HG03135 (cell line): ENCODE measurements around the gene TP73.

Source experiments
- ATAC-seq: cut with Tn5 transposase; IDR thresholded peaks from one replicate; pipeline ENCODE4 v1.9.1; 2021; ENCODE audit warnings: mild to moderate bottlenecking, moderate library complexity; ENCODE audit not compliant: unreplicated experiment

Gene TP73

DNA sequence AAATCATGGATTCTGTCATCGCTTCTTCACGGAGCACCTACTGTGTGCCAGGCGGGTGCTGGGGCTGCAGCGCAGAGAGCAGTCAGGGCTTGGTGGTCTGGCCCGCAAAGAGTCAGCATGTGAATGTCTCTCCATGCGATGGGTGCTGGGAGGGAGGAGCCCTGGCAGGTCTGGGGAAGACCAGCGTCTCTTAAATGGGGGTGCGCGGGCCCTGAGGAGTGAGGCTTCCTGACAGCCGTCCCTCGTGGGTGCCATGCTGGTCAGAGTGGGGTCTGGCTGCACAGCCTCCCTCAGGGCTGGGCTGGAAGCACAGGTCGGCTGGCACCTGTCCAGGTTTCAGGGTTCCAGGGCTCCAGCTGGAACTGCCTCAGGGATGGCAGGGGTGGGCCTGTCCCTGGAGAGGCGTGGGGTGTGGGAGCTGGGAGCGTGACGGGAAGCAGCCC is 18.5 kb downstream of the TP73 start:
- ATAC-seq: no peak

DNA sequence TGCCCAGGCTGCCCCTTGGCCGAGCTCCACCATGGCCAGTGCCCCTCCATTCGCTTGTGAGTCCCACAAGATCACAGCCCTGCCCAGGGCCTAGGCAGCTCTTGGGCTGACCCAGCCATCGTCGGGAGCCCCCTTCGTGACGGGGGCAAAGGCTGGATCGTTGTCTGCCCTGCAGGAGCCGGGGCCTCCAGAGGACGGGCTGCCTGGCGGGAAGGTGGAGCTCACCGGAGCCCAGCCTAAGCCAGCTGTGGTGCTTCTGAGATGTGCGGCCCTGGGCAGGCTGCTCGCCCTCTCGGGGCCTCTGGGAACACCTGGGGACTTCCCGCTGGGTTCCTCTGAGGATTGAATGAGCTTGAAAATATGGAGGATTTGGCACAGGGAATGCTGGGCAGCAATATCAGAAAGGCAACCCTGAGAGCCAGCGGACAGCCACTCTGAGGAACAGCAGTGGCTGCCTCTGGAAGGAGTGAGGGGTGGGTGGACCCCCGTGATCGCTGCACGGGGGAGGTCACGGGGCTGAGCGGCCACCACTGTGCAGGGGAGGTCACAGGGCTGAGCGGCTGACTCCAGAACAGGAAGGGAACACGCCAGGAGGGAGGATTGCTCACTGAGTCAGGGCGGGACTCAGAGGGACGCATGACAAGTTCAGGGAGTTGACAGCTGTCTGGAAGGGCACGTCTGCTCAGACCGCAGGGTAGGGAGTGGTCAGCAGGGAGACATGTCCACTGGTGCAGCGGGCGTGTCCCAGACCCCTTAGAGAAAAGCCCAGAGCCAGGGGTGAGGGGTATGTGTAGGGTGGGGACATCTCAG is 19.3 kb downstream of the TP73 start:
- no peak for ATAC-seq

- no peak for ATAC-seq
These were observed 20.1 kb downstream of the TP73 start for GRCh38 chr1:3672231-3672970.

- ATAC-seq: no peak
These were observed 20.6 kb downstream of the TP73 start for GRCh38 chr1:3672971-3673361.

- no peak for ATAC-seq
These were observed 21.2 kb downstream of the TP73 start for GRCh38 chr1:3673381-3674099.

DNA sequence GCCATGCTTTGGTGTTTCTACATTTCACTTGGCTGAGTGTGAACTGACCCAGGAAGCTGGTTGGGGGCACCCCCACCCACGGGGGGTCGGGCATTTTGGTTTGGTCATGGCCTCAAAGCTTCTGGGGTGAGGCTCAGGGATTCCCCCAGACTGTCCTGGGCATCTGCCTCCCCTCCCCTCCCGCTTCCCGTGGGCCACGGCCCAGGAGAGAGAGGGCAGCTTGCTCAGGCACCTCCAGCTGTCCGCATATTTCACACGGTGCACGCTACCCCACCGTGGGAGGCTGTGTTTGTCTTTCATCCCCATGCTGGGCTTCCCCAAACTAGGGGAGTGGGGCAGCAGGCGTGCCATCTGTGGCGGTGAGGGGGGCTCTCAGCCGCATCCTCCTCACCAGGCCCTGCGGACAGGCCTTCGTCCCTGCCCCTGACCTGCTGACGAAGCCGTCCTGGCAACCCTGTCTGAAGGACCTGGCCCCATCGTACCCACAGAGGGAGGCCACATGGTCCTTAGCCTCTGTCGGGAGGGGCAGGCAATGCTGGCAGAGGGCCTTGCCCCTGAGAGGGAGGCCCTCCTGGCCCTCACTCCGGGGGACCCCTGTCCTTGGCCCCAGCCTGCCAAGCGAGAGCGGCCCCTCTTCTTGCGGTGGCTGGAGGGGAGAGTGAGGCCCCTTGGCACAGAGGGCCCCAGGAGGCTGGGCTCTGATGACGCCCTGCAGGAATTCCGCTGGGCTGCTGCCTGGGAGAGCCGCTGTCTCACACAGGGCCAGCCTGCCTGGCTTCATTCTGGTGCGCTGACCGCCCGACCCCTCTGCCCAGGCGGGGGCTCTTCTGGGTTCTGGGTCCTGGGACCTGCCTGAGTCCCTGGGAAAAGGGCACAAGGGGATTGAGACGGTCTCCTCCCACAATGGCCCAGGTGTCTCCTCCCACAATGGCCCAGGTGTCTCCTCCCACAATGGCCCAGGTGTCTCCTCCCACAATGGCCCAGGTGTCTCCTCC is 22.1 kb downstream of the TP73 start:
- ATAC-seq: no peak

DNA sequence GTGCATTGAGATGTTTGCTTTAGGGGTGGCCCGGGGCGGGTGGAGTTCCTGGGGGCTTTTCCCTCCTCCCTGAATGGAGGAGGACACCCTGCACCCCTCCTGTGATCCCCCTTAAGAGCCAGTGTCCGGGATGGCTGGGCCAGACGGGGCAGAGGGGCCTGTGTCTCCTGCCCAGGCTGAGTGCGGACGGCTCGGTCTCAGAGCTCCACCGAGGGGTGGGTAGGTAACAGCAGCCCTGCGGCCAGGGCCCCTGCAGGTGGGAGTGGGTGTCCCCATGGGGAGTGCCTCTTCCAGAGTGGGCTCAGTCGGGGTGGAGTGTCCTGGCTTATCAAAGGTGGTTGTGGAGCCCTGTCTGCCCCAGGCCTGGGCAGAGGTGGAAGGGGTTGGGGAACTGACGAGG is 23.1 kb downstream of the TP73 start:
- no peak for ATAC-seq

DNA sequence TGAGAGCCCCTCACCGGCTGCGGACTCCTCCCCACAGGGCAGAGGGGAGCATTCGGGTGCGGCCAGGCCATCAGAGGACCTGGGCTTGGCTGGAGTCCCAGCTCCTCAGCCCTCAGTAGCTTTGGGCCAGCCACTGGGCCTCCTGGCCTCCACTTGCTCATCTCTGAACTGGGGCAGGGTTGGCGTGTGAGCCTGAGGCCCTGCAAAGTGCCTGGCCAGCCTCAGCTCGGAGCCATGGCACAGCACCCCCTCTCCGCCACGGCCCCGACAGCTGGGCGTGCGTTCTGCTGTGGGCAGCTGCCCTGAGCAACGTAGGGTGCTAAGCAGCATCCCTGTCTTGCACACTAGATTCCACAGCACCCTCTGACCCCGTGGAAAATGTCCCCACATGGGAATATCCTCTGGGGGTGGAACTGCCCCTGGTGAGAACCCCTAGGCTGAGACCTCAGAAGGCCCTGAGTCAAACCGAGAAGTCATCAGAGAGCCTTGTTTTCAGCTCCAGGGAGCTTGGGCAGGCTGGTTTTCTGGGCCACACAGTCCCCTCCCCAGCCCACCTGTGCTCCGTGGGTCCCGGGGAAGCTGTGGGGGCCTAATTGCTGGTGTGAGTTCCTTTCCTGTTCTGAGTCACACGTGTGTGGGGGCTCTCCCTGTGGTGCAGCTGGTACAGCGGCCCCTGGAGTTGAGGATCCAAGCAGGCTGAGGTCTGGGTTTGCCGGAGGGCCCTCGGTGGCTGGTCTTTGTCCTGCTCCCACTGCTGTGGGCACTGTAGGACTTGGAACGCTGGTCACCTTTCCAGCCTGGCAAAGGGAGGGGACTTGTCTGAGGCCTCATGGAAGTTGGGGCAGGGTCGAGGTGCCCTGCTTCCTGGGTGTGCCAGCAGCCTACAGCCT is 24.5 kb downstream of the TP73 start:
- ATAC-seq: peak; percentile 59

DNA sequence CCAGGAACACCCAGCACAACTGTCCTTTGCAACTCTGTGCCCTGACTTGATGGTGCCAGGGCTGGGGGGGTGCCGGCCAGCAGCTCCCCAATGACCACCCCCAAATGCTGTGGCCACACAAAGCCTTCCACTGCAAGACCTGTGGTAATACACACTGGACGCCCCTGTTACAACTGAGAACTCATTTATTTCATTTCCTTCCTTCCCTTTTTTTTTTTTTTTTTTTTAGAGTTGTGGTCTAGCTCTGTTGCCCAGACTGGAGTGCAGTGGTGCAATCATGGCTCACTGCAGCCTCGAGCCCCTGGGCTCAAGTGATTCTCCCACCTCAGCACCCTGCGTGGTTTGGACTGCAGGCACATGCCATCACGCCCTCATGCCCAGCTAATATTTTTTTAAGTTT is 25.2 kb downstream of the TP73 start:
- ATAC-seq: peak; percentile 4

DNA sequence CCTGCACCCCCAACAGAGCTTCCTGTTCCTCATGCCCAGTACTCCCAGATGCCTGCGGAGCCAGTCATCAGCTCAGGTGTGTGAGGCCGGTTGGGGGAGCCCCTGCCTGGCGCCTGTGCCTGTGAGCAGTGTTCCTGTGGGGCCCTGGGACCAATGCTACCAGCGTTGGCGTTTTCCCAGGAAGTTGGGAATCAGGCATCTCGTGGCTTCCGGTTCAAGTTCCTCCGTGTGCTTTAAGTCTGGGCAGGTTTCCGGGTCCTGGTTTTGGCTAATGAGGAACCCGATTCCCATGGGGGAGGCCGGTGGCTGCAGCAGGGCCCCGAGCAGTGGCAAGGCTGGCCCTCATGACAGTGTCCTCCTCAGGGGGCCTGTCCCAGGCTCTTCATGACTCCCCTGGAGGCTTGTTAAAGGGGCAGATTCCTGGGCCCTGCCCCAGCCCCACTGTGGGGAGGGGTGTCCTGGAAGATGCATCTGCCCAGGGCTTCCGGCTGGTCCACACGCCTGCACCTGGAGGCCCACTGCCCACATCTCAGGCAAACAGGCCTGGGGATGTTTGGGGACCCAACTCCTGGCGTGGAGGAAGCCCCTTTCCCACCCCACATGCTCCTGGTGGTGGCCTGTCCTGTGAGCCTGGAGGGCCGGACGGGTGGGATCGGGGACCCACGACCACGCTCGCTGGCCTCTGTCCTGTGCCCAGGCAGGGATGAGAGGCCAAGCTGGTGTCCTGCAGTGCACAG is 26.2 kb downstream of the TP73 start:
- no peak for ATAC-seq

DNA sequence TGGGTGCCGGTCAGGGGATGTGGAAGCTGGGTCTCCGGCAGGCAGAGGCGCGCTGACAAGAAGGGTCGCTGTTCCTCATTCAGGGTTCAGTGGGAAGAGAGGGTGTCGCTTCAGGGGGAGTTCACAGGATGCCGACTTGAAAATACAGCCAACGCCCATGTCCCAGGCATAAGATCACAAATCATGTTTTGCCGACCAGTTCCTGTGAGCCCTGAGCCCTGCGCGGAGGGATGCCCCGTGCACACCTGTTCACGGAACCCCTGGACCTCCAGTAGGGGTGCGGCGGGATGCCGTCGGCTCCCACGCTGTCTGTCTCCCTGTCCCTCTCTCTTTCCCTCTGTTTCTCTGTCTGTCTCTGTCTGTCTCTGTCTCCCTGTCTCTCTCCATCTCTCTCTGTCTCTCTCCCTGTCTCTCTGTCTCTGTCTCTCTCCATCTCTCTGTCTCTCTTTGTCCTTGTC is 26.8 kb downstream of the TP73 start:
- no peak for ATAC-seq

DNA sequence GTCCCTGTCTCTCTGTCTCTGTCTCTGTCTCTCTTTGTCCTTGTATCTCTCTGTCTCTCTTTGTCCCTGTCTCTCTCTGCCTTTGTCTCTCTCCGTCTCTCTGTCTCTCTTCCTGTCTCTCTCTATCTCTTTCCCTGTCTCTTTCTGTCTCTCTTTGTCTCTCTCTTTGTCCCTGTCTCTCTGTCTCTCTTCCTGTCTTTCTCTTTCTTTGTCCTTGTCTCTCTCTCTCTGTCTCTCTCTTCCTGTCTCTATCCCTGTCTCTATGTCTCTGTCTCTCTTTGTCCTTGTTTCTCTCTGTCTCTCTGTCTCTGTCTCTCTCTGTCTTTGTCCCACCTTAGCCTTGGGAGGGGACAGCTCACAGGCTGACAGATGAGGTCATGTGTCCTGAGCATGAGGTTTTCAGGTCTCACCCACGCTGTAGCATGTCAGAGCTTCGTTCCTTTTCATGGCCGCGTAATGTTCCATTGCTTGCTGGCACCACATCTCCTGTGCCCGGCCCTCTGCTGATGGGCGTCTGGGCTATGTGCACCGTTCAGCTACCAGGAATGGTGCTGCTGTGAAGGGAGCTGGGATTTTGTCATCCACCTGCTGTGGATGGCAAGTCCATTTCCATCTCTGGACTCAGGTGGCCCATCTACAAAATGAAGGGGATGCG is 27.6 kb downstream of the TP73 start:
- no peak for ATAC-seq

- no peak for ATAC-seq
These were observed 28.3 kb downstream of the TP73 start for GRCh38 chr1:3680488-3681230.

DNA sequence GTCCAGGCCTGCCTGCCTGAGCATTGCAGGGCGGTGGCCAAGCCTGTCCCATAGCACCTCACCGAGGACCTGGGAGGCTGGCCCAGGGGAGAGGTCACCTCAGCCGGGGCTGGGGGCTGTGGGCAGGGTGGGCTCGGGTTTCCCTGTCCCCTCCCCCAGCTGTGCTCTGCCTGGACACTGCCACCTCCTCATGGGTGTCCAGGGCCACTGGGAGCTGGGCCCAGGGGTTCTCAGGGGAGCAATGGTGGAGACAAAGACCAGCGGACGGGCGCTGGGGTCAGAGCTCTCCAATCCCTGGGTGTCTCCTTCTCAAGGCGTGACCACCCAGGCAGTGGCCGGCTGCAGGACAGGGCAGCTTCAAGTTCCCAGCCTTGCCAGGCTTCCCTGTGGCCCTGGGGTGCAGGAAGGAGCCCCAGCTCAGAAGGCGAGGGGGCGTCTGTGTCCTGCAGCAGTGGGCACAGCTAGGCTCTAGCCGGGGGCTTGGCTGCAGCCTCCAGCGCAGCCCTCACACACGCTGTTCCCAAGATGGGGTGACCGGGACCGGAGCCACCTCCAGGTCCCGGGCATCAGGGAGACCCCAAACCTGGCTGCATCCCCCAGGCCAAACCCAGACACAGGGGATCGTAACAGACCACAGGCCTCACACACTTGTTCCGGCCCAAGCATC is 29.0 kb downstream of the TP73 start:
- no peak for ATAC-seq

GRCh38 chr1:3681898-3682806 is 29.8 kb downstream of the TP73 start:
- ATAC-seq: no peak

- ATAC-seq: no peak
These were observed 30.9 kb downstream of the TP73 start for GRCh38 chr1:3683197-3683596.
